Hepatocyte (in vitro differentiated cells): ENCODE results near the gene LACTBL1. TPM values are rescaled to one million over a fixed set of nuclear protein-coding genes. Genes with fewer than 3 reads are reported as not detected.

Experiments
- DNase-seq: peaks from one replicate; pipeline ENCODE4 v3.0.0-alpha.2; 2016; ENCODE audit warnings: low spot score
- H2AFZ ChIP-seq: fragments of 200-600 bp; sonication (generic); 2 replicates; pipeline ENCODE4 v1.6.0; 2016; ENCODE audit warnings: antibody characterized with exemption, mild to moderate bottlenecking
- H3K27ac ChIP-seq: fragments of 200-600 bp; sonication (generic); 2 replicates; pipeline ENCODE4 v1.5.1; 2016; ENCODE audit warnings: mild to moderate bottlenecking
- H3K27me3 ChIP-seq: fragments of 200-600 bp; sonication (generic); 2 replicates; pipeline ENCODE4 v1.6.1; 2016
- H3K36me3 ChIP-seq: fragments of 200-600 bp; sonication (generic); replicated peaks from 2 replicates; pipeline ENCODE4 v1.5.1; 2016; ENCODE audit warnings: low read depth; ENCODE audit not compliant: insufficient read depth
- H3K4me1 ChIP-seq: fragments of 200-600 bp; sonication (generic); 2 replicates; pipeline ENCODE4 v1.5.1; 2016; ENCODE audit warnings: mild to moderate bottlenecking, moderate library complexity; ENCODE audit not compliant: insufficient read depth
- H3K4me2 ChIP-seq: fragments of 200-600 bp; sonication (generic); 2 replicates; pipeline ENCODE4 v1.6.0; 2016
- H3K4me3 ChIP-seq: fragments of 200-600 bp; sonication (generic); 2 replicates; pipeline ENCODE4 v1.5.1; 2016; ENCODE audit warnings: mild to moderate bottlenecking
- H3K79me2 ChIP-seq: fragments of 200-600 bp; sonication (generic); 2 replicates; pipeline ENCODE4 v1.6.0; 2017; ENCODE audit warnings: mild to moderate bottlenecking
- H3K9me2 ChIP-seq: fragments of 200-600 bp; sonication (generic); replicated peaks from 2 replicates; pipeline ENCODE4 v1.6.0; 2017; ENCODE audit warnings: mild to moderate bottlenecking; ENCODE audit not compliant: insufficient read depth
- H3K9me3 ChIP-seq: fragments of 200-600 bp; sonication (generic); 2 replicates; pipeline ENCODE4 v1.5.1; 2016; ENCODE audit warnings: low read depth, mild to moderate bottlenecking
- H4K20me1 ChIP-seq: fragments of 200-600 bp; sonication (generic); 2 replicates; pipeline ENCODE4 v1.6.0; 2016; ENCODE audit warnings: mild to moderate bottlenecking; ENCODE audit not compliant: insufficient read depth, poor library complexity, severe bottlenecking
- EZH2 ChIP-seq: fragments of 200-600 bp; sonication (generic); IDR thresholded peaks from 2 replicates; pipeline ENCODE4 v1.6.1; 2016; ENCODE audit warnings: antibody characterized with exemption, mild to moderate bottlenecking, borderline replicate concordance
- EZH2phosphoT487 ChIP-seq: fragments of 200-600 bp; sonication (generic); IDR thresholded peaks from one replicate; pipeline ENCODE4 v1.6.1; 2018; ENCODE audit warnings: antibody characterized with exemption, mild to moderate bottlenecking, low read depth, moderate library complexity; ENCODE audit not compliant: unreplicated experiment, severe bottlenecking
- WGBS: methylation state at CpG from one replicate; pipeline ENCODE4 v1.1.6; 2016; ENCODE audit warnings: low lambda C conversion rate; ENCODE audit errors: missing lambda C conversion rate; 5-methylcytosine and 5-hydroxymethylcytosine counted together
- polyA plus RNA-seq: library from polyadenylated mRNA; unstranded; fragments of >200 nt; fragmentation: Nextera tagmentation; extraction: Ambion mirVana; gene quantifications from 2 replicates; pipeline ENCODE4 v1.2.1, GENCODE V29; 2016
- total RNA-seq: library from RNA; depleted of rRNA; stranded (reverse); fragments of >200 nt; gene quantifications from 2 replicates; pipeline ENCODE4 v1.2.3, GENCODE V29; 2014
- TF ChIP-seq, protein P1 (sequence below): fragments of 200-600 bp; sonication (generic); IDR thresholded peaks from 2 replicates; pipeline ENCODE4 v1.5.1; 2016; ENCODE audit warnings: antibody characterized with exemption, mild to moderate bottlenecking; ENCODE audit not compliant: poor library complexity

LACTBL1 gene
- total and polyA plus RNA-seq, 2 experiments from 2014 or later, result not detected

DNA sequence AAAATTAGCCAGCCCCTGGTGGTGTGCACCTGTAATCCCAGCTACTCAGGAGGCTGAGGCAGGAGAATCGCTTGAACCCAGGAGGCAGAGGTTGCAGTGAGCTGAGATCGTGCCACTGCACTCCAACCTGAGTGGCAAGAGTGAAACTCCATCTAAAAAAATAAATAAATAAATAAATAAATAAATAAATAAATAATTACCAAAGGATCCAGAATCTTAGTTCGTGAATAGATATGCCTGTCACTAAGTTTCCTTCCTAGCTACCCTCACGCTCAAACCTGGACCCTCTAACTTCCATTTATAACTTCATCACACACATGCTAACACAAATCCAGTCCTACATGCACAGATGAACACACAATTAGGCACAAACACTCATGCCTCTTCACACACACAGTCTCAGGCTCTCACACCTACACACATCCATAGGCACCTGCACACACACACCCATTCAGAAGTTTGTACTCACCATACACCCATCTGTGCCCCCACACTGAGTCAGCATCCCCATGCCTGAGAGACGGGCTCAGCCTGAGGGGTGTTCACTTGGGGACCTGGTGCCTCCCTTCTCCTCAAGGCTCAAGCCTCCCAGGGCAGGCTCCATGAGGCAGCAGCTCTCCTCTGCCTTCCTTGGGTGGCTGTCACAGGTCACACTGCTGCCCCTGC lies 61.5 kb downstream of the LACTBL1 start:
- no peaks in the 10 kb centered on the region for H3K36me3 ChIP-seq
- H3K9me2 ChIP-seq, result no peaks in the 10 kb centered on the region
- H3K9me3 ChIP-seq, result no peaks in the 10 kb centered on the region
- no peaks in the 10 kb centered on the region for H4K20me1 ChIP-seq
- no peak for DNase-seq
- 97% methylated on average over 5 of the region's 5 CpGs for WGBS
- no peak overlapping the region for H3K4me2 ChIP-seq
- no peak overlapping the region for H2AFZ ChIP-seq
- H3K4me3 ChIP-seq, result no peak overlapping the region
- TF ChIP-seq EZH2phosphoT487 (no peak), EZH2 (no peak)
- TF ChIP-seq, protein P1, sequence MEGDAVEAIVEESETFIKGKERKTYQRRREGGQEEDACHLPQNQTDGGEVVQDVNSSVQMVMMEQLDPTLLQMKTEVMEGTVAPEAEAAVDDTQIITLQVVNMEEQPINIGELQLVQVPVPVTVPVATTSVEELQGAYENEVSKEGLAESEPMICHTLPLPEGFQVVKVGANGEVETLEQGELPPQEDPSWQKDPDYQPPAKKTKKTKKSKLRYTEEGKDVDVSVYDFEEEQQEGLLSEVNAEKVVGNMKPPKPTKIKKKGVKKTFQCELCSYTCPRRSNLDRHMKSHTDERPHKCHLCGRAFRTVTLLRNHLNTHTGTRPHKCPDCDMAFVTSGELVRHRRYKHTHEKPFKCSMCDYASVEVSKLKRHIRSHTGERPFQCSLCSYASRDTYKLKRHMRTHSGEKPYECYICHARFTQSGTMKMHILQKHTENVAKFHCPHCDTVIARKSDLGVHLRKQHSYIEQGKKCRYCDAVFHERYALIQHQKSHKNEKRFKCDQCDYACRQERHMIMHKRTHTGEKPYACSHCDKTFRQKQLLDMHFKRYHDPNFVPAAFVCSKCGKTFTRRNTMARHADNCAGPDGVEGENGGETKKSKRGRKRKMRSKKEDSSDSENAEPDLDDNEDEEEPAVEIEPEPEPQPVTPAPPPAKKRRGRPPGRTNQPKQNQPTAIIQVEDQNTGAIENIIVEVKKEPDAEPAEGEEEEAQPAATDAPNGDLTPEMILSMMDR, result no peak
- H3K27me3 ChIP-seq, result no peaks in the 10 kb centered on the region
- H3K4me1 ChIP-seq, result no peaks in the 10 kb centered on the region
- no peak overlapping the region for H3K27ac ChIP-seq
- no peaks in the 10 kb centered on the region for H3K79me2 ChIP-seq

DNA sequence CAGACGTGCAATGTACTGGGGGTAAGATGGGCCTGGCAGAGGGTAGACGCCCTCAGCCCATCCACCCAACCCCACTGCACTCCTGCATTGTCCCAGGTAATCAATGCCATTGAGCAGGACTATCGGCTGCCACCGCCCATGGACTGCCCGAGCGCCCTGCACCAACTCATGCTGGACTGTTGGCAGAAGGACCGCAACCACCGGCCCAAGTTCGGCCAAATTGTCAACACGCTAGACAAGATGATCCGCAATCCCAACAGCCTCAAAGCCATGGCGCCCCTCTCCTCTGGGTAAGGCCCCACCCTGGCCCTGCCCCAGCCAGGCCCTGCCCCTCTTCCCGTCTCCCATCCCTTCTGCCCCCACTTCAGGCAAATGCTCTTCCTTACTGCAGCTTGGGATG lies 62.4 kb downstream of the LACTBL1 start:
- Histone ChIP-seq H3K36me3 (no peaks in the 10 kb centered on the region), H3K9me3 (no peaks in the 10 kb centered on the region), H3K4me3 (no peak overlapping the region), H3K4me2 (no peak overlapping the region), H3K27ac (no peak overlapping the region), H3K9me2 (no peaks in the 10 kb centered on the region), H4K20me1 (no peaks in the 10 kb centered on the region), H2AFZ (no peak overlapping the region), H3K27me3 (no peaks in the 10 kb centered on the region), H3K79me2 (no peaks in the 10 kb centered on the region), H3K4me1 (no peaks in the 10 kb centered on the region)
- DNase-seq, result no peak
- TF ChIP-seq EZH2phosphoT487 (no peak), EZH2 (no peak)
- TF ChIP-seq, protein P1, result no peak
- 90% methylated on average over 13 of the region's 13 CpGs for WGBS

DNA sequence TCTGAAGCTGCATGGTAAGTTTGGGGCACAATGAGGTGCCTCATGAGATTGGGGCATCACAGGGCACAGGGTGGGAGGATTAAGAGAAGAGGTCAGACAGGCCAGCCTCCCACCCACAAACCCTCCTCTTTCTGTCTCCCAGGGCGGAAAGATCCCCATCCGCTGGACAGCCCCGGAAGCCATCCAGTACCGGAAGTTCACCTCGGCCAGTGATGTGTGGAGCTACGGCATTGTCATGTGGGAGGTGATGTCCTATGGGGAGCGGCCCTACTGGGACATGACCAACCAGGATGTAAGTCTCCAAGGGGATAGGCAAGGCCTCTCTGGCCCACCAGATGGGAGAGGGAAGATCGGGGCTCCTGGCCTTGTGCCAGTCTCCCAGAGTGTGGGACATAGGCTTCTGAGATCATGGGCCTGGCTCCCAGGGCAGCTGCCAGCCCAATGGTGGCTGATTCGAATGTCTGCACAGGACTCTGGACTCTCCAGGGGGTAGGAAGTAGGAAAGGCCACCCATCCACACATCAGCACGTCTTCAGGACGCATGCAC lies 63.7 kb downstream of the LACTBL1 start:
- DNase-seq, result no peak
- Histone ChIP-seq H3K79me2 (no peaks in the 10 kb centered on the region), H3K27me3 (no peaks in the 10 kb centered on the region), H3K27ac (no peak overlapping the region), H3K4me2 (no peak overlapping the region), H3K9me2 (no peaks in the 10 kb centered on the region), H3K4me3 (no peak overlapping the region), H3K36me3 (no peaks in the 10 kb centered on the region), H3K4me1 (no peaks in the 10 kb centered on the region), H2AFZ (no peak overlapping the region), H3K9me3 (no peaks in the 10 kb centered on the region), H4K20me1 (no peaks in the 10 kb centered on the region)
- no peak for TF ChIP-seq EZH2phosphoT487
- no peak for TF ChIP-seq EZH2
- TF ChIP-seq, protein P1, result no peak
- 93% methylated on average over 11 of the region's 11 CpGs for WGBS
